AG09319 (cell line): ENCODE data around the gene KRTDAP.

Experiments
- DNase-seq: peaks from one replicate; pipeline ENCODE4 v3.0.0-alpha.2; 2010; ENCODE audit warnings: low read depth; ENCODE audit errors: extremely low read depth
- TF ChIP-seq, protein P1 (sequence below): IDR thresholded peaks from 2 replicates; pipeline ENCODE4 v1.5.1; 2011; ENCODE audit warnings: low read depth, mild to moderate bottlenecking, inconsistent platforms, low read length, moderate library complexity

Gene KRTDAP

DNA sequence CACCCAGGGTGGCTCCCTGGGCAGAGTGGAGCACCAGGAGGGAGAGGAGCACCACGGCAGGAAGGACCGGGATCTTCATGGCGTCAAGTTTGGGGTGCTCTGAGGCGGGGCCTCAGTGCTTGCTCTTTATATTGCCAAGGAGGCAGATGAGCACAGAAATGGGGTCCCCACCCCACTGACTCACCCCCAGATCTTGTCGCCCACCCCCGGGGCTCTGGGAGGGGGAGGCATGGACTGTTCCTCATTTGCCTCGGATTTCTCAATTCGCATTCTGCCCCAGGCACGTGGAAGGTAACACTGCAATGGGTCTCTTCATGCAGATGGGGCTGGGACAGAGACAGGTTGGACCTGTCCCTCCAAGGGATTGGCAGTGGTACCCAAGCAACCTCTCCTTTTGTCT is at the start of gene KRTDAP:
Gene KRTDAP (minus strand): TSS at position 101 of the 400 bp plus-strand sequence. CDS start 22 bp downstream, at position 79.
- TF ChIP-seq, protein P1, sequence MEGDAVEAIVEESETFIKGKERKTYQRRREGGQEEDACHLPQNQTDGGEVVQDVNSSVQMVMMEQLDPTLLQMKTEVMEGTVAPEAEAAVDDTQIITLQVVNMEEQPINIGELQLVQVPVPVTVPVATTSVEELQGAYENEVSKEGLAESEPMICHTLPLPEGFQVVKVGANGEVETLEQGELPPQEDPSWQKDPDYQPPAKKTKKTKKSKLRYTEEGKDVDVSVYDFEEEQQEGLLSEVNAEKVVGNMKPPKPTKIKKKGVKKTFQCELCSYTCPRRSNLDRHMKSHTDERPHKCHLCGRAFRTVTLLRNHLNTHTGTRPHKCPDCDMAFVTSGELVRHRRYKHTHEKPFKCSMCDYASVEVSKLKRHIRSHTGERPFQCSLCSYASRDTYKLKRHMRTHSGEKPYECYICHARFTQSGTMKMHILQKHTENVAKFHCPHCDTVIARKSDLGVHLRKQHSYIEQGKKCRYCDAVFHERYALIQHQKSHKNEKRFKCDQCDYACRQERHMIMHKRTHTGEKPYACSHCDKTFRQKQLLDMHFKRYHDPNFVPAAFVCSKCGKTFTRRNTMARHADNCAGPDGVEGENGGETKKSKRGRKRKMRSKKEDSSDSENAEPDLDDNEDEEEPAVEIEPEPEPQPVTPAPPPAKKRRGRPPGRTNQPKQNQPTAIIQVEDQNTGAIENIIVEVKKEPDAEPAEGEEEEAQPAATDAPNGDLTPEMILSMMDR: no peak
- no peak for DNase-seq

DNA sequence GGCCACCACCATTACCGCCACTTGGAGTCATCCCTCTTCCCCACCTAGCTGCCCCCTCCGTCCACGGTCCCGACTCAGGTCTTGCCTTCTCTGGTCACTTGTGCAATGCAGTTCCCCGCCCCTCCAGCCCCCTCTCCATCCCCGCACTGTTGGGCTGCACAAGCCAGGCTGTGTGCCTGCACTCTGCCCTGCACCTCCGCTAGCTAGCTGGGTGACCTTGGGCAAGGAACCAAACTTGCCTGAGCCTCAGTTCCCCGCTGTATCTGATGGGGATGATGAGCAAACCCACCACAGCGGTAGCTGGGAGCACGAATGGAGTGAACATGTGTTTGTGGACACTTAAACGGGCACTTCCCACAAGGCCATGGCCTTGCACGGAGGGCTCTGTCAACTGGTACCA is 49.6 kb upstream of the KRTDAP start:
- TF ChIP-seq, protein P1: no peak
- no peak for DNase-seq

GRCh38 chr19:35539314-35539713 is 49.0 kb upstream of the KRTDAP start:
- DNase-seq: no peak
- TF ChIP-seq, protein P1: no peak

DNA sequence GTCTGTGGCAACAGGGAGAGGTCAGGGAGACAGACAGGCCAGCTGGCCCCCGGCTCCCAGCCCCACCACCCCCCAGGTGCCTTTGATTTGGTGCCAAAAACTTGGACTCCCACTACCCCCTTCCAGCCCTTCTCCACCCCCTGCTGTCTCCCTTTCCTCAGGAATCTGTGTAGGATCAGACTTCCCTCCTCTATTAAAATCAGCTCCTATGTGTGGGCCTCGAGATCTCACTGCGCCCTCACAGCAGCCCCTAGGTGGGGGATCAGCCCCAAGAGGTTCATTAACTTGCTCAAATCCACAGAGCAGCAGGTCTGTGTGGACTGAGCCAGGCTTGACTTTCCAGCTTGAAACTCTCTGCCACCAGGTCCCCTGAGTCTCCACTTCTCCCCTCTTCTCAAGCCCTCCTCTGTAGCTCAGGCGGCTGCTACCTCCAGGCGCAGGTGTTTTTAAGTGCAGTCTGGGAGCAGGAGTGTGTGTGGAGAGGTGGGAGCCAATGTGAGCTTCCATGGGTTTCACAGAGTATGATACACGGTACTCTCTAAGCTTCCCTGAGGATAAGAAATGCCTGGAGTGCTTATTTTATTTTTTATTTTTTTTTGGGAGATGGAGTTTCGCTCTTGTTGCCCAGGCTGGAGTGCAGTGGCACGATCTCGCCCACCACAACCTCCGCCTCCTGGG is 44.7 kb upstream of the KRTDAP start:
- TF ChIP-seq, protein P1: no peak
- no peak for DNase-seq

DNA sequence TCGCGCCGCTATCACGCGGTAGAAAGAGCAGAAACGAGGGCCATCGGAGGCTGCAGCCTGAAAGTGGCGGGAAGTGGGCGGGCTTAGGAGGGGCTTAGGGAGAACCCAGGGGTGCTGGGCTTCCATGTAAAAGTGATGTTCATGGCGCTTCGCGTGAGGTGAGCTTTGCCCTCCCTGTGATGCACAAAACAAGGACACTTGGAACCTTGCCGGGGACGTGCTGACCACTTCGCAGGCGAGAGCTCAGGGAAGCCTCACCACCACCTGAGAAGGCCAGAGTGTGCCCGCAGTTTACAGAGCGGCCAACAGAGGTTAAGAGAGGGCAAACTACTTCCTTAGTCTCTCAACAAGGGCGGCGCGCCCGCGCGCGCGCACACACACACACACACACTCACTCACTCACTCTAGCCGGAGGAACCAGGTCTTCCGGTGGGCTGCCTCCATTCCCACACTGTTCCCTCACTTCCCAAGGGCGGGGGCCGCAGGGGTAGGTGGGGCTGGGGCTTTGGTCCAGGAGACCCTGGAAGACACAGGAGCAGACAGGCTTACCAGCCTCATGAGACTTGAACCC is 43.6 kb upstream of the KRTDAP start:
- no peak for DNase-seq

GRCh38 chr19:35533201-35533821 is 43.0 kb upstream of the KRTDAP start, which contains the start of gene GAPDHS:
GAPDHS (plus strand) TSS chr19:35533456; CDS start chr19:35533528, 72 bp downstream.
- TF ChIP-seq, protein P1: no peak
- no peak for DNase-seq

More for the DNA sequence above, 43.6 kb upstream of the KRTDAP start:
- TF ChIP-seq, protein P1: no peak

- DNase-seq: no peak
- TF ChIP-seq, protein P1: no peak
These were observed 41.0 kb upstream of the KRTDAP start for GRCh38 chr19:35531291-35531690.
